Thymus (tissue), 11 donors: ENCODE data around the gene INTS6L. TPM values are rescaled to one million over a fixed set of nuclear protein-coding genes. Genes with fewer than 3 reads are reported as not detected.
"Not testable (repeated sequence)": the region's sequence is repeated elsewhere in the genome, so short reads cannot be mapped to it uniquely, and the experiment has no call there.

Experiments used
- DNase-seq, 9 donors: peaks; one replicate each; pipeline ENCODE4 v3.0.0-alpha.2; 2013; ENCODE audit warnings: low spot score in 9 of 9, low read depth in 6 of 9, missing footprints in 1 of 9
- H3K27ac ChIP-seq, 2 donors: one replicate each; pipeline ENCODE4 v1.5.1; 2013; ENCODE audit warnings: control low read depth in 1 of 2, low read depth in 1 of 2, low read length in 1 of 2, mild to moderate bottlenecking in 1 of 2, moderate library complexity in 1 of 2
- H3K27me3 ChIP-seq, 2 donors: one replicate each; pipeline ENCODE4 v1.5.1; 2013; ENCODE audit warnings: low read length in 1 of 2; ENCODE audit not compliant: control insufficient read depth in 2 of 2, insufficient read depth in 1 of 2
- H3K36me3 ChIP-seq, 2 donors: one replicate each; pipeline ENCODE4 v1.5.1; 2013; ENCODE audit warnings: low read length in 1 of 2, mild to moderate bottlenecking in 1 of 2, moderate library complexity in 1 of 2; ENCODE audit not compliant: control insufficient read depth in 2 of 2, insufficient read depth in 2 of 2
- H3K4me1 ChIP-seq, 2 donors: one replicate each; pipeline ENCODE4 v1.5.1; 2013; ENCODE audit warnings: low read length in 2 of 2; ENCODE audit not compliant: control insufficient read depth in 2 of 2, insufficient read depth in 2 of 2
- H3K4me3 ChIP-seq, 2 donors: one replicate each; pipeline ENCODE4 v1.5.1; 2013; ENCODE audit warnings: low read length in 2 of 2, control low read depth in 1 of 2, mild to moderate bottlenecking in 1 of 2
- H3K9me3 ChIP-seq, 2 donors: one replicate each; pipeline ENCODE4 v1.5.1; 2013; ENCODE audit warnings: low read length in 1 of 2, mild to moderate bottlenecking in 1 of 2; ENCODE audit not compliant: control insufficient read depth in 2 of 2, insufficient read depth in 1 of 2
- WGBS: extraction: QIAGEN DNeasy Blood & Tissue Kit; methylation state at CpG from one replicate; pipeline ENCODE4 v1.1.7; 2013; 5-methylcytosine and 5-hydroxymethylcytosine counted together
- polyA plus RNA-seq: library from polyadenylated mRNA; stranded (reverse); fragments of 200-250 nt; gene quantifications from one replicate; pipeline ENCODE4 v1.2.3, GENCODE V29; 2013
- total RNA-seq: library from RNA; stranded (reverse); fragments of 120-200 nt; gene quantifications from one replicate; pipeline ENCODE4 v1.2.4, GENCODE V29; 2013
- donor health status: healthy.

Gene INTS6L
- total and polyA plus RNA-seq, 2 donors, result 26.3 to 49.1 TPM

DNA sequence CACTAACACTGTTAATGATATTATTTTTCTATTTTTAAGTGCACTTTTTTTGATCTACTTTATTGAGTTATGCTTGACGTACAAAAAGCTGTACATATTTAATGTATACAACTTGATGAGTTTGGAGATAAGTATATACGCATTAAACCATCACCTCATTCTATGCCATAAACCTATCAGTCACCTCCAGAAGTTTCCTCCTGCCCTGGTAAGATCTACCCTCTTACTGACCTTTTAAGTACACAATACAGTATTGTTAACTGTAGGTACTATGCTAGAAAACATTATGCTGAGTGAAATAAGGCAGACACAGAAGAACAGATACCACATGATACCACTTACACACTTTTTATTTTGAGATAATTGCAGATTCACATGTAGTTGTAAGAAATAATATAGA lies 36.9 kb downstream of the INTS6L start:
- WGBS, result 100% methylated on average over 2 of the region's 2 CpGs
- no peak for DNase-seq
- H3K27ac ChIP-seq, result no peak overlapping the region
- no peaks in the 10 kb centered on the region for H3K27me3 ChIP-seq
- H3K36me3 ChIP-seq, result peaks cover 0 to 3% of the 10 kb centered on the region in 2 donors
- H3K4me3 ChIP-seq, result no peak overlapping the region
- H3K4me1 ChIP-seq, result no peaks in the 10 kb centered on the region
- H3K9me3 ChIP-seq, result no peaks in the 10 kb centered on the region

DNA sequence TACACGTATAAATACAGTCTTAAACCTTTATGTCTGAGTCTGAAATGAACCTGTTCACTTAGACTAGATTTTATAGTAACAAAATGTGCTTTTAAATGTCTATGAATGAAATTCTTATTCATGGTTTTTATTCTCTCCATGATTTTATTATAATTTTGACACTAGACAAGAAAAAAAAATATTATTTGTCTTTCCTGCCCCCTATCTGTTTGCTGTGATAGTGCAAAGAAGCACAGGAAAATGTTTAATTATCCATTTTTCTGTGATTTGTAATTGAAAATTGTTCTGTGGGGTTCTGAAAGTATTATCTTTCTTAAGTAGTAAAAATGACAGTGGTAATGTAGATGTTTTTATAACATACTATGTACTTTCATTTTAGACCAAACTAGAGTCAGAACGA lies 52.0 kb downstream of the INTS6L start:
- Histone ChIP-seq H3K9me3 (no peaks in the 10 kb centered on the region), H3K4me1 (no peaks in the 10 kb centered on the region), H3K36me3 (peaks cover 4 to 6% of the 10 kb centered on the region in 2 donors), H3K27ac (no peak overlapping the region), H3K27me3 (no peaks in the 10 kb centered on the region), H3K4me3 (no peak overlapping the region)
- no peak for DNase-seq
- 96% methylated on average over 2 of the region's 2 CpGs for WGBS

DNA sequence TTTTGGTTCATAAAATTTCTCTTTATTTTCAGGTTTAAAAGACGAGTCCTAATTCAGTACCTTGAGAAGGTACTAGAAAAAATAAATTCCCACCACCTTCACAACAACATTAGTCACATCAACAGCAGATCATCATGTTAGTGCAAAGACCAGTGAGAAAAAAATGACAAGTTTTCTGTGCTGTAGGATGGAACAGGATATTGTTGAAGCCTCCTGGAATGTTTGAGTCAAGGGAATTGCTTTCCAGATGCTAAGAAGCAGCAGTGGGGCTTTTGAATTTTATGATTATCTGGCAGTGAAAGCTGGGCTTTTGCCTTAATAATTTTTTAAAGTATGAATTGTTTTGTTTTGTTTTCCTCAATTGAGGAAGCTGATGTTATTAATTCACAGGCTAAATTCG lies 61.0 kb downstream of the INTS6L start:
- WGBS, result 99% methylated on average over 2 of the region's 2 CpGs
- H3K4me3 ChIP-seq, result no peak overlapping the region
- peaks cover 8 to 9% of the 10 kb centered on the region in 2 donors for H3K36me3 ChIP-seq
- no peak overlapping the region for H3K27ac ChIP-seq
- no peak for DNase-seq
- H3K27me3 ChIP-seq, result no peaks in the 10 kb centered on the region
- H3K4me1 ChIP-seq, result no peaks in the 10 kb centered on the region
- H3K9me3 ChIP-seq, result no peaks in the 10 kb centered on the region

DNA sequence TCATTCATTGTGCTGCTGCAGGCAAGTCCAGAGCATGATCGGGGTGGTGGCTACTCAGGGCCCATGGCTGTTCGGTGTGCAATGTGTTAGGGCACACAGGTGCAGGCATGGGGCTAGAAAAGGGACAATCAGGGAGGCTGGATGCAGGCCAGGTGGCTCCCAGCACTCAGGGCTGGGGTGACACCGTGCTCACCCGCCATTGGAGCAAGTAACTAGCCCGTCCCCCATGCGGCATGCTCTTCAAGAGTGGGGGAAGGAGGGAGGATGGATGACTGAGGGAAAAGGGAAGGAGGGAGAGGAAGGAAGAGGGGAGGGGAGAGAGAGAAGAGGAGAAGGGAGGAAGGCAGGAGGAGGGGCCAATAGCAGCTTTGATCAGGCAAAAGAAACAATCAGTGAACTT lies 64.7 kb downstream of the INTS6L start:
- H3K4me3 ChIP-seq, result no peak overlapping the region
- 94% methylated on average over 6 of the region's 6 CpGs for WGBS
- DNase-seq, result no peak

DNA sequence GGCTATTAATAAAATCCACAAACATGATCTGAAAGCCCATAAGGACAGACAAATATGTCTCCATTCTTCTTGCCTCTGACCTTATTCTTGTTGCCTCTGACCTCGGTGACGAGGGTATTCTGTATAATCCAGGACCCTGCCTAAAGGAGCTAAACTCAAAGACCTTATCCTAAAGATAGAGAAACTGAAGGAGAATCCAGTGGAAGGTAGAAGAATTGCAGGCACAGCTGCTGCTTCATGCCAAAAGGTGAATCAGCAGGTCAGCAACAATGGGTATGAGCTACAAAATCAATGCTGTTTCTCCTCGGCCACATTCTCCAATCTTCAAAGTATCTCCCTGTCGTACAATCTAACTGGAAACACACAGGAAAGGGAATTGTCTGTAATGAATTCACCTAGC lies 71.4 kb downstream of the INTS6L start:
- H3K4me3 ChIP-seq, result no peak overlapping the region
- H3K27ac ChIP-seq, result no peak overlapping the region
- H3K27me3 ChIP-seq, result no peaks in the 10 kb centered on the region
- WGBS, result 94% methylated on average over 4 of the region's 4 CpGs
- H3K36me3 ChIP-seq, result no peaks in the 10 kb centered on the region
- no peaks in the 10 kb centered on the region for H3K9me3 ChIP-seq
- H3K4me1 ChIP-seq, result no peaks in the 10 kb centered on the region
- DNase-seq, result no peak

More for the DNA sequence above, 64.7 kb downstream of the INTS6L start:
- H3K9me3 ChIP-seq, result no peaks in the 10 kb centered on the region
- no peak overlapping the region for H3K27ac ChIP-seq
- H3K27me3 ChIP-seq, result no peaks in the 10 kb centered on the region
- no peaks in the 10 kb centered on the region for H3K4me1 ChIP-seq
- H3K36me3 ChIP-seq, result peaks cover 3 to 4% of the 10 kb centered on the region in 2 donors

DNA sequence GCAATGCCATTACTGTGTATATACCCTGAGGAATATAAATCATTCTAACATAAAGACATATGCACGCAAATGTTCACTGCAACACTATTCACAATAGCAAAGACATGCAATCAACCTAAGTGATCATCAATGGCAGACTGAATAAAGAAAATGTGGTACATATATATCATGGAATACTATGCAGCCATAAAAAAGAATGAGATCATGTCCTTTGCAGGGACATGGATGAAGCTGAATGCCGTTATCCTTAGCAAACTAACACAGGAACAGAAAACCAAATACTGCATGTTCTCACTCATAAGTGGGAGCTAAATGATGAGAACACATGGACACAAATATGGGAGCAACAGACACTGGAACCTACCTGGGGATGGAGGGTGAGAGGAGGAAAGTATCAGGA lies 73.6 kb downstream of the INTS6L start:
- 99% methylated on average over 2 of the region's 2 CpGs for WGBS
- H3K36me3 ChIP-seq, result not testable (repeated sequence)

DNA sequence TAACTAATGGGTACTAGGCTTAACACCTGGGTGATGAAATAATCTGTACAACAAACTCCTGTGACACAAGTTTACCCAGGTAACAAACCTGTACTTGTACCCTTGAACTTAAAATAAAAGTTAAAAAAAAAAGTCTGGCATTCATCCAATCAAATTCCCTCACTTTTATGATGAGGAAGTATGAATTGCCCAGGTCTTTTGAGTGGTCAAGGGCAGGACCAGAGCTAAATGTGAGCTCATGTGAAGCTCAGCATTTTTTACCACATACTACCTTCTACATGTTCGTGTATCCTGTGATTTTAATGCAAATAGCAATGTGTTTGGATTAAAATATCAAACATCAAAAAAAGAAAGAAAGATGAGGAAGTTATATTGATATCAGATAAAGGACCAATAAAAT lies 74.0 kb downstream of the INTS6L start:
- 93% methylated on average over 1 of the region's 1 CpG for WGBS
- not testable (repeated sequence) for H3K27me3 ChIP-seq, H3K4me1 ChIP-seq, H3K27ac ChIP-seq, H3K36me3 ChIP-seq, DNase-seq, H3K9me3 ChIP-seq, H3K4me3 ChIP-seq

More for the DNA sequence above, 73.6 kb downstream of the INTS6L start:
- H3K4me1 ChIP-seq, DNase-seq, H3K27ac ChIP-seq, H3K27me3 ChIP-seq, H3K9me3 ChIP-seq, H3K4me3 ChIP-seq: not testable (repeated sequence)

DNA sequence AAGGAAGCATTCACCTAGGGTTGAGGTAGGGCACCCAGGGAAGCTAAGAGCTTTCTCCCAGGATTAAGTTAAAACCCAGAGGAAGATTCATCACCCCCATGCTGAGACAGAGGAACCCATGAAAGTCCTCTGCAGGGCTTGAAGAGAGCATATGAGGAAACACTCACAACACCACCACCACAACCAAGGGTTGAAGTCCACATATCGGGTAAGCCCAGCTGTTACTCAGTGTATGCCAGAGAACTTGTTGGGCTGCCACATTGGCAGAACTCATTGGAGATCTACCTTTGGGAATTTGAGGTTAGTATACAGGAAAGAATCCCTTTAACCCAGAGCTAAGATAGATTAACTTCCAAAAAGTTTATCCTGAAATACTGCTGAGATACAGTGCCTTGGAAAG lies 75.1 kb downstream of the INTS6L start:
- Histone ChIP-seq H3K4me1 (no peaks in the 10 kb centered on the region), H3K9me3 (no peaks in the 10 kb centered on the region), H3K27ac (no peak overlapping the region), H3K36me3 (no peaks in the 10 kb centered on the region), H3K27me3 (no peaks in the 10 kb centered on the region), H3K4me3 (no peak overlapping the region)
- DNase-seq, result no peak
- WGBS, result 97% methylated on average over 1 of the region's 1 CpG

DNA sequence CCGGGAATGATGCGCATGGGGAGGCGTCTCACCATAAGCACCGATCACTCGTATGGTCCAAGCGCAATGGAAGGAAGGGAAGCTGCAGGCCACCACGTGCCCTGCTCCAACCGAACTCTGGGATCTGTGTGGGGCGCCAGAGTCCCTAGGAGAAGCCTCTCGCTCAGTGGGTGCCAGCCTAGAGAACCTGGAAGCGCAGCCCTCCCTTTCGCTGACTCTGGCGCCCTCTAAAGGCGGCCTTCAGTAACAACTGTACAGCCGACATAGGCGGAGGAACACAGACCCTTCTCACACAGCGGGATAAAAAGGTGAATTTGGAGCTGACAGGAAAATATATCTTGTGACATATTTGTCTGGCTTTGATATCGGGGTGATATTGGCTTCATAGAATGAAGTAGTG lies 76.0 kb downstream of the INTS6L start:
- Histone ChIP-seq H3K4me3 (no peak overlapping the region), H3K27me3 (no peaks in the 10 kb centered on the region), H3K4me1 (no peaks in the 10 kb centered on the region), H3K9me3 (no peaks in the 10 kb centered on the region), H3K27ac (no peak overlapping the region), H3K36me3 (no peaks in the 10 kb centered on the region)
- 37% methylated on average over 18 of the region's 18 CpGs for WGBS
- peak in 8 of 9 donors; percentile 8 to 52 (median 24) for DNase-seq

DNA sequence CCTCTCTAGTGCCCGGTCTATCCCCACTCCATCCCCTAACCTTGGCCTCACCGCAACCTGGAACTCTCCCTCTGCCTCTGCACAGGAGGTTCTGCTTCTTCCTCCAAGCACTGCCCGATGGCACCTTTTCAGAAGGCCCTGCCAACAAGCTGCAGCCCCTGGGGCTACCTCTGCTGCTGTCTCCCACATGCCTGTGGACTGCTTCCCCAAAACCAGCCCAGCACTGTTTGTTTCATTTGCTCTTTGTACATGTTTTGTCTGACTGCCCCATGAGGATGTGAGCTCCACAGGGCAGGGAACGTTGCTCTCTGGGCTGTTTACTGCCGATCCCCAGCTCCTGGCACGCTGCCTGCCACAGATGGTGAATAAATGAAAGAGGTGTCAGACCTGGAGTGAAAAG lies 85.4 kb downstream of the INTS6L start:
- Histone ChIP-seq H3K27me3 (no peaks in the 10 kb centered on the region), H3K4me3 (no peak overlapping the region), H3K9me3 (no peaks in the 10 kb centered on the region), H3K36me3 (no peaks in the 10 kb centered on the region), H3K4me1 (no peaks in the 10 kb centered on the region), H3K27ac (no peak overlapping the region)
- DNase-seq, result no peak
- WGBS, result 47% methylated on average over 6 of the region's 6 CpGs
